H9 (cell line): ENCODE measurements around the gene KHSRP. TPM values are rescaled to one million over a fixed set of nuclear protein-coding genes. Genes with fewer than 3 reads are reported as not detected.

Experiments
- DNase-seq: peaks from one replicate; pipeline ENCODE4 v3.0.0-alpha.2; 2017
- H2AFZ ChIP-seq: one replicate; pipeline ENCODE4 v1.6.1; 2013; ENCODE audit warnings: mild to moderate bottlenecking, low read length, control low read depth, moderate library complexity
- H2AK5ac ChIP-seq: 2 replicates; pipeline ENCODE4 v1.6.1; 2013; ENCODE audit warnings: low read length, control low read depth, mixed read lengths; ENCODE audit not compliant: insufficient read length
- H2BK120ac ChIP-seq: one replicate; pipeline ENCODE4 v1.6.1; 2013; ENCODE audit warnings: low read depth, mild to moderate bottlenecking, low read length, control low read depth, inconsistent platforms; ENCODE audit not compliant: poor library complexity, severe bottlenecking
- H2BK12ac ChIP-seq: 2 replicates; pipeline ENCODE4 v1.6.1; 2013; ENCODE audit warnings: low read length, control low read depth, mixed read lengths, low read depth; ENCODE audit not compliant: insufficient read length
- H2BK15ac ChIP-seq: 2 replicates; pipeline ENCODE4 v1.6.1; 2013; ENCODE audit warnings: low read depth, low read length, control low read depth
- H2BK20ac ChIP-seq: one replicate; pipeline ENCODE4 v1.6.1; 2013; ENCODE audit warnings: low read depth, mild to moderate bottlenecking, low read length, control low read depth, inconsistent platforms; ENCODE audit not compliant: poor library complexity, severe bottlenecking
- H2BK5ac ChIP-seq: 2 replicates; pipeline ENCODE4 v1.6.1; 2013; ENCODE audit warnings: low read length, control low read depth, mixed read lengths; ENCODE audit not compliant: insufficient read length
- H3K14ac ChIP-seq: 2 replicates; pipeline ENCODE4 v1.6.1; 2013; ENCODE audit warnings: low read length, control low read depth; ENCODE audit not compliant: insufficient read depth
- H3K18ac ChIP-seq: 2 replicates; pipeline ENCODE4 v1.6.1; 2013; ENCODE audit warnings: low read depth, mild to moderate bottlenecking, mixed read lengths, low read length, control low read depth; ENCODE audit not compliant: insufficient read length
- H3K23ac ChIP-seq: 2 replicates; pipeline ENCODE4 v1.6.1; 2013; ENCODE audit warnings: low read length, control low read depth, mixed read lengths, low read depth; ENCODE audit not compliant: insufficient read length
- H3K23me2 ChIP-seq: 2 replicates; pipeline ENCODE4 v1.6.1; 2013; ENCODE audit warnings: low read depth, mild to moderate bottlenecking, mixed read lengths, low read length, control low read depth; ENCODE audit not compliant: insufficient read length, poor library complexity, severe bottlenecking
- H3K27ac ChIP-seq: 2 replicates; pipeline ENCODE4 v1.5.1; 2013; ENCODE audit warnings: low read length, control low read depth, mixed read lengths, low read depth; ENCODE audit not compliant: insufficient read length
- H3K27me3 ChIP-seq: 2 replicates; pipeline ENCODE4 v1.6.1; 2013; ENCODE audit warnings: low read length, control low read depth, inconsistent platforms; ENCODE audit not compliant: insufficient read depth
- H3K4ac ChIP-seq: 2 replicates; pipeline ENCODE4 v1.6.1; 2013; ENCODE audit warnings: low read depth, mild to moderate bottlenecking, control low read depth, inconsistent platforms, low read length, moderate library complexity
- H3K4me1 ChIP-seq: 2 replicates; pipeline ENCODE4 v1.6.1; 2013; ENCODE audit warnings: low read length, control low read depth, inconsistent platforms; ENCODE audit not compliant: insufficient read depth
- H3K4me2 ChIP-seq: 2 replicates; pipeline ENCODE4 v1.6.1; 2013; ENCODE audit warnings: low read length, control low read depth, mixed read lengths; ENCODE audit not compliant: insufficient read length, insufficient read depth
- H3K56ac ChIP-seq: 2 replicates; pipeline ENCODE4 v1.6.1; 2013; ENCODE audit warnings: low read depth, mild to moderate bottlenecking, mixed read lengths, low read length, control low read depth; ENCODE audit not compliant: insufficient read length
- H3K79me1 ChIP-seq: 2 replicates; pipeline ENCODE4 v1.6.1; 2013; ENCODE audit warnings: low read depth, mild to moderate bottlenecking, moderate library complexity, low read length, control low read depth, inconsistent platforms; ENCODE audit not compliant: insufficient read depth, poor library complexity, severe bottlenecking
- H3K79me2 ChIP-seq: 2 replicates; pipeline ENCODE4 v1.6.1; 2013; ENCODE audit warnings: low read length, control low read depth, inconsistent platforms; ENCODE audit not compliant: insufficient read depth
- H3K9ac ChIP-seq: 2 replicates; pipeline ENCODE4 v1.6.1; 2013; ENCODE audit warnings: low read length, control low read depth, mixed read lengths; ENCODE audit not compliant: insufficient read length; ENCODE audit errors: extremely low read depth
- H3K9me3 ChIP-seq: one replicate; pipeline ENCODE4 v1.6.1; 2013; ENCODE audit warnings: low read depth, low read length, inconsistent platforms; ENCODE audit not compliant: control insufficient read depth
- H3T11ph ChIP-seq: one replicate; pipeline ENCODE4 v1.6.1; 2013; ENCODE audit warnings: mild to moderate bottlenecking, low read length, control low read depth, inconsistent platforms
- H4K20me1 ChIP-seq: one replicate; pipeline ENCODE4 v1.6.1; 2013; ENCODE audit not compliant: control insufficient read depth, insufficient read length, insufficient read depth
- H4K5ac ChIP-seq: 2 replicates; pipeline ENCODE4 v1.6.1; 2013; ENCODE audit warnings: low read depth, mild to moderate bottlenecking, mixed read lengths, low read length, control low read depth; ENCODE audit not compliant: insufficient read length
- H4K8ac ChIP-seq: replicated peaks from 2 replicates; pipeline ENCODE4 v1.6.1; 2013; ENCODE audit warnings: low read length, control low read depth, mixed read lengths, low read depth; ENCODE audit not compliant: insufficient read length
- H4K91ac ChIP-seq: 2 replicates; pipeline ENCODE4 v1.6.1; 2013; ENCODE audit warnings: low read depth, mild to moderate bottlenecking, moderate library complexity, mixed read lengths, low read length, control low read depth; ENCODE audit not compliant: insufficient read length
- H3K27ac Mint-ChIP-seq, 3 experiments: 2 replicates in 2 of 3; 3 replicates in 1 of 3; pipeline ENCODE4 v1.8.0; 2020 to 2021; ENCODE audit warnings: mixed read lengths in 3 of 3, mild to moderate bottlenecking in 1 of 3, moderate library complexity in 1 of 3
- H3K27me3 Mint-ChIP-seq: 2 replicates; pipeline ENCODE4 v1.8.0; 2021; ENCODE audit warnings: low read depth, mild to moderate bottlenecking, moderate library complexity, mixed read lengths
- H3K36me3 Mint-ChIP-seq, 3 experiments: 2 replicates in 2 of 3; 3 replicates in 1 of 3; pipeline ENCODE4 v1.8.0; 2020 to 2021; ENCODE audit warnings: low read depth in 3 of 3, mixed read lengths in 3 of 3; ENCODE audit not compliant: insufficient read depth in 1 of 3
- H3K4me1 Mint-ChIP-seq, 2 experiments: 2 replicates each; pipeline ENCODE4 v1.8.0; 2020; ENCODE audit warnings: mixed read lengths in 2 of 2
- H3K4me3 Mint-ChIP-seq, 2 experiments: 2 replicates in 1 of 2; 3 replicates in 1 of 2; pipeline ENCODE4 v1.8.0; 2020 to 2021; ENCODE audit warnings: mild to moderate bottlenecking in 2 of 2, mixed read lengths in 2 of 2, moderate library complexity in 1 of 2
- H3K9me3 Mint-ChIP-seq, 2 experiments: 2 replicates in 1 of 2; 3 replicates in 1 of 2; pipeline ENCODE4 v1.8.0; 2020; ENCODE audit warnings: mild to moderate bottlenecking in 2 of 2, mixed read lengths in 2 of 2, moderate library complexity in 1 of 2
- CTCF ChIP-seq: fragments of 200-600 bp; sonication (generic); conservative IDR thresholded peaks from 3 replicates; pipeline ENCODE4 v1.8.0; 2021; ENCODE audit warnings: antibody characterized with exemption, mild to moderate bottlenecking
- WGBS: extraction: QIAGEN DNeasy Blood & Tissue Kit; methylation state at CpG from one replicate; pipeline ENCODE4 v1.1.7; 2013; ENCODE audit warnings: missing lambda C conversion rate, low lambda C conversion rate, mixed read lengths; ENCODE audit not compliant: insufficient read length; ENCODE audit errors: extremely low coverage; 5-methylcytosine and 5-hydroxymethylcytosine counted together
- total RNA-seq: library from RNA; stranded (reverse); gene quantifications from 2 replicates; pipeline ENCODE4 v1.2.1, GENCODE V29; 2021

Gene KHSRP
- total RNA-seq, 1 experiment from 2014 or later, result 602 TPM

- peaks cover 4 to 10% of the 10 kb centered on the region in 2 experiments; a peak in 2 of 4 replicates for H3K4me1 Mint-ChIP-seq
- WGBS, result no CpG with 5 or more reads among the region's 40 CpGs
These were observed 43.4 kb downstream of the KHSRP start for GRCh38 chr19:6381030-6381750.

More at GRCh38 chr19:6381030-6381750, 43.4 kb downstream of the KHSRP start:
- no peaks in the 10 kb centered on the region for H3K27me3 Mint-ChIP-seq
- H3K9me3 Mint-ChIP-seq, result peaks cover 4% of the 10 kb centered on the region in 2 experiments; a peak in 4 of 5 replicates
- Histone ChIP-seq H3K79me2 (no peaks in the 10 kb centered on the region), H2BK15ac (no peak overlapping the region), H3K4me1 (no peaks in the 10 kb centered on the region), H3K27me3 (no peaks in the 10 kb centered on the region), H4K8ac (no peak overlapping the region), H2BK120ac (no peak overlapping the region), H3K56ac (no peak overlapping the region), H3K23ac (no peak overlapping the region), H4K91ac (no peak overlapping the region), H4K20me1 (no peaks in the 10 kb centered on the region), H2BK5ac (no peak overlapping the region), H4K5ac (no peak overlapping the region), H2BK12ac (no peak overlapping the region), H3K23me2 (no peaks in the 10 kb centered on the region), H3T11ph (no peak overlapping the region), H3K79me1 (no peaks in the 10 kb centered on the region), H2AFZ (no peak overlapping the region), H3K27ac (no peak overlapping the region), H3K9me3 (no peaks in the 10 kb centered on the region), H2AK5ac (no peak overlapping the region), H3K14ac (no peak overlapping the region), H3K9ac (no peak overlapping the region), H3K4me2 (no peak overlapping the region), H3K4ac (no peak overlapping the region), H3K18ac (no peak overlapping the region), H2BK20ac (no peak overlapping the region)
- no peak overlapping the region for H3K27ac Mint-ChIP-seq
- TF ChIP-seq CTCF, result no peak
- no peak for DNase-seq
- no peak overlapping the region for H3K4me3 Mint-ChIP-seq
- peaks cover 49 to 71% (median 64%) of the 10 kb centered on the region in 3 experiments for H3K36me3 Mint-ChIP-seq
